Gastrocnemius medialis (tissue), 4 donors: ENCODE measurements around the gene UBE2S.
"Not testable (repeated sequence)": the region's sequence is repeated elsewhere in the genome, so short reads cannot be mapped to it uniquely, and the experiment has no call there.

Experiments
- POLR2A ChIP-seq, 2 donors: fragments of 450-650 bp; IDR thresholded peaks; one replicate each; pipeline ENCODE4 v1.6.1; 2017; ENCODE audit warnings: antibody characterized with exemption in 2 of 2, mild to moderate bottlenecking in 2 of 2, moderate library complexity in 2 of 2
- TF ChIP-seq, protein P1 (sequence below), 5 experiments: fragments of 450-650 bp in 3 of 5; fragments of 200-600 bp in 2 of 5; sonication (generic) in 2 of 5; IDR thresholded peaks in 4 of 5; conservative IDR thresholded peaks in 1 of 5; 1 replicate in 4 of 5; 2 replicates in 1 of 5; pipeline ENCODE4 v1.5.1; 2016 to 2019; ENCODE audit warnings: antibody characterized with exemption in 5 of 5, mild to moderate bottlenecking in 3 of 5, moderate library complexity in 3 of 5

DNA sequence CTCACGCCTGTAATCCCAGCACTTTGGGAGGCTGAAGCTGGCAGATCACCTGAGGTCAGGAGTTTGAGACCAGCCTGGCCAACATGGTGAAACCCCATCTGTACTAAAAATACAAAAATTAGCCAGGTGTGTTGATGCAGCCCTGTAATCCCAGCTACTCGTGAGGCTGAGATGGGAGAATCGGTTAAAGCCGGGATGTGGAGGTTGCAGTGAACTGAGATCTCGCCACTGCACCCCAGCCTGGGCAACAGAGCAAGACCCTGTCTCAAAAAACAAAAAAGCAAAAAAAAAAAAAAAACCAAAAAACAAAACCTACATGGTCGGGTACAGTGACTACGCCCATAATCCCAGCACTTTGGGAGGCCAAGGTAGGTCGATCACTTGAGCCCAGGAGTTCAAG, 1.6 kb upstream of the UBE2S start:
- TF ChIP-seq POLR2A (IDR thresholded peaks at IDR 0.05), result not testable (repeated sequence)
- TF ChIP-seq, protein P1, sequence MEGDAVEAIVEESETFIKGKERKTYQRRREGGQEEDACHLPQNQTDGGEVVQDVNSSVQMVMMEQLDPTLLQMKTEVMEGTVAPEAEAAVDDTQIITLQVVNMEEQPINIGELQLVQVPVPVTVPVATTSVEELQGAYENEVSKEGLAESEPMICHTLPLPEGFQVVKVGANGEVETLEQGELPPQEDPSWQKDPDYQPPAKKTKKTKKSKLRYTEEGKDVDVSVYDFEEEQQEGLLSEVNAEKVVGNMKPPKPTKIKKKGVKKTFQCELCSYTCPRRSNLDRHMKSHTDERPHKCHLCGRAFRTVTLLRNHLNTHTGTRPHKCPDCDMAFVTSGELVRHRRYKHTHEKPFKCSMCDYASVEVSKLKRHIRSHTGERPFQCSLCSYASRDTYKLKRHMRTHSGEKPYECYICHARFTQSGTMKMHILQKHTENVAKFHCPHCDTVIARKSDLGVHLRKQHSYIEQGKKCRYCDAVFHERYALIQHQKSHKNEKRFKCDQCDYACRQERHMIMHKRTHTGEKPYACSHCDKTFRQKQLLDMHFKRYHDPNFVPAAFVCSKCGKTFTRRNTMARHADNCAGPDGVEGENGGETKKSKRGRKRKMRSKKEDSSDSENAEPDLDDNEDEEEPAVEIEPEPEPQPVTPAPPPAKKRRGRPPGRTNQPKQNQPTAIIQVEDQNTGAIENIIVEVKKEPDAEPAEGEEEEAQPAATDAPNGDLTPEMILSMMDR (IDR thresholded peaks at IDR 0.05 in 4 of 5, conservative IDR thresholded peaks at IDR 0.05 in 1 of 5), result not testable (repeated sequence)
